Measurements from ENCODE around the gene TMEM132A. TPM values are rescaled to one million over a fixed set of nuclear protein-coding genes. Genes with fewer than 3 reads are reported as not detected.

The TMEM132A gene
- total and polyA plus RNA-seq, 10 of the 15 experiments (the other 5 are each of a cell fraction or from before 2014, with no cell fraction given): 0.16 to 25.0 (median 4.3) TPM

DNA sequence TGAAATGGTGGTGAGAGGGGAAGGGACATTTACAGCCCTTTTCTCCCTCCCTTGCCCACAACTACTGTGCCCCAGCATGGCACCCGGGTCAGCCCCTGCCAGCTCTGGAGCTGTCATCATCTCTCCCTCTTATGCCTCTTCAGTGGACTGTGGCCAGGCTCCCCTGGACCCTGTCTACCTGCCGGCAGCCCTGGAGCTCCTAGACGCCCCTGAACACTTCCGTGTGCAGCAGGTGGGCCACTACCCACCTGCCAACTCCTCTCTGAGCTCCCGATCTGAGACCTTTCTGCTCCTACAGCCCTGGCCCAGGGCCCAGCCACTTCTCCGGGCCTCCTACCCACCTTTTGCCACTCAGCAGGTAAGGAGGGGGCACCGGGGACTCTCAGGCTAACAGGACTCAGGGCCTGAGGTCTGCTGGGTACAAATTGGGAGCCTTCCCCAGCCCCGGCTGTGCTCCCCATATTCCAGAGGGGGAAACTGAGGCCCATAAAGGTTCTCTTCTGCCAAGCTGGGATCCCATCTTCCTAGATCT is 2.9 kb downstream of the TMEM132A start:
- no peaks in the 10 kb centered on the region for H4K20me1 ChIP-seq (ENCODE audit: control insufficient read depth, insufficient read depth)
- ChIA-PET CTCF (interaction anchor here (0.8 to 2.0 kb wide), 3 partner anchors 13 to 261 kb away, joined by 3 to 5 read pairs (median 3); partner anchors contain the start of gene TMEM109), POLR2A (interaction anchor here (1.4 kb wide), 1 partner anchor 10 kb away, joined by 3 read pairs; no protein-coding TSS in a partner anchor), SMC1A (ENCODE audit: uncharacterized antibody, unreplicated experiment) (interaction anchor here (0.8 to 2.3 kb wide), 2 partner anchors 11 to 21 kb away, joined by 3 to 10 read pairs; no protein-coding TSS in a partner anchor), RAD21 (ENCODE audit: unreplicated experiment) (no interaction called here)
- H2AFZ ChIP-seq (ENCODE audit: control insufficient read depth, low read depth, low read length): no peak overlapping the region
- H3K4me3 ChIP-seq: no peak overlapping the region
- no peak for TF ChIP-seq YBX1 (IDR thresholded peaks at IDR 0.05)
- TF ChIP-seq, protein P1, sequence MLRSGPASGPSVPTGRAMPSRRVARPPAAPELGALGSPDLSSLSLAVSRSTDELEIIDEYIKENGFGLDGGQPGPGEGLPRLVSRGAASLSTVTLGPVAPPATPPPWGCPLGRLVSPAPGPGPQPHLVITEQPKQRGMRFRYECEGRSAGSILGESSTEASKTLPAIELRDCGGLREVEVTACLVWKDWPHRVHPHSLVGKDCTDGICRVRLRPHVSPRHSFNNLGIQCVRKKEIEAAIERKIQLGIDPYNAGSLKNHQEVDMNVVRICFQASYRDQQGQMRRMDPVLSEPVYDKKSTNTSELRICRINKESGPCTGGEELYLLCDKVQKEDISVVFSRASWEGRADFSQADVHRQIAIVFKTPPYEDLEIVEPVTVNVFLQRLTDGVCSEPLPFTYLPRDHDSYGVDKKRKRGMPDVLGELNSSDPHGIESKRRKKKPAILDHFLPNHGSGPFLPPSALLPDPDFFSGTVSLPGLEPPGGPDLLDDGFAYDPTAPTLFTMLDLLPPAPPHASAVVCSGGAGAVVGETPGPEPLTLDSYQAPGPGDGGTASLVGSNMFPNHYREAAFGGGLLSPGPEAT (IDR thresholded peaks at IDR 0.05; ENCODE audit: low read depth): no peak
- no peak overlapping the region for H3K9ac ChIP-seq (ENCODE audit: control insufficient read depth, insufficient read depth, low read length)
- H3K27ac ChIP-seq (ENCODE audit: control insufficient read depth, insufficient read depth): no peak overlapping the region
- BruUV-seq (replicated peaks): no TSS peak
- peaks cover 29% of the 10 kb centered on the region for H3K4me1 ChIP-seq (ENCODE audit: control insufficient read depth, insufficient read depth, low read length)
- in situ Hi-C loops (cut with MboI) (no loop called here), intact Hi-C loops (cut with micrococcal nuclease; ENCODE audit: unreplicated experiment) (no loop called here)
- no peak for DNase-seq (ENCODE audit: low read depth, low spot score)
- H3K4me2 ChIP-seq (ENCODE audit: control insufficient read depth, insufficient read depth): no peak overlapping the region
- H3K36me3 ChIP-seq (ENCODE audit: control insufficient read depth in 2 of 2, insufficient read depth in 2 of 2, low read length in 1 of 2): peaks cover 0 to 4% of the 10 kb centered on the region in 2 experiments; a peak in 3 of 4 replicates
- H3K9me3 ChIP-seq (replicated peaks; ENCODE audit: control insufficient read depth, insufficient read depth, low read length): no peaks in the 10 kb centered on the region
- FAIRE-seq: no peak
- WGBS (ENCODE audit: insufficient coverage, insufficient replicate concordance, low lambda C conversion rate, missing lambda C conversion rate): 59% methylated on average over 8 of the region's 8 CpGs
- no peak for ATAC-seq
- H3K79me2 ChIP-seq (ENCODE audit: control insufficient read depth, insufficient read depth, low read length): no peaks in the 10 kb centered on the region
- H3K27me3 ChIP-seq (replicated peaks in 1 of 2; ENCODE audit: control insufficient read depth in 2 of 2, insufficient read depth in 2 of 2, low read length in 1 of 2): no peaks in the 10 kb centered on the region

DNA sequence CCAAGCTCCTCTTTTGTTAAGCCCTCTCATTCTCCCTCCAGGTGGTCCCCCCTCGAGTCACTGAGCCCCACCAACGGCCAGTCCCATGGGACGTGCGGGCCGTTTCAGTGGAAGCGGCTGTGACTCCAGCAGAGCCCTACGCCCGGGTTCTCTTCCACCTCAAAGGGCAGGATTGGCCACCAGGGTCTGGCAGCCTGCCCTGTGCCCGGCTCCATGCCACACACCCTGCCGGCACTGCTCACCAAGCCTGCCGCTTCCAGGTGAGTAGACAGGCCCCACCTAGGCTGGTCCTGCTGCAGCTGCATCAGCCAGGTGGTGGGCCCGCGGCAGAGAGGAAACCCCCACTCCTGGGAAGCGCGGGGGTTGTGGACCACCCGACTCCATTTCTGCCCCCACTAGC is 3.3 kb downstream of the TMEM132A start:
- ChIA-PET POLR2A (interaction anchor here (1.4 kb wide), 1 partner anchor 10 kb away, joined by 3 read pairs; no protein-coding TSS in a partner anchor), CTCF (interaction anchor here (0.8 to 2.0 kb wide), 5 partner anchors 12 to 260 kb away, joined by 3 to 6 read pairs (median 4); partner anchors contain the start of gene TMEM109), RAD21 (ENCODE audit: unreplicated experiment) (no interaction called here), SMC1A (ENCODE audit: uncharacterized antibody, unreplicated experiment) (interaction anchor here (0.8 to 2.3 kb wide), 2 partner anchors 12 to 21 kb away, joined by 3 to 10 read pairs; no protein-coding TSS in a partner anchor)
- intact Hi-C loops (cut with micrococcal nuclease; ENCODE audit: unreplicated experiment): no loop called here
- no peak overlapping the region for H3K4me3 ChIP-seq
- in situ Hi-C loops (cut with MboI): no loop called here
- no peak overlapping the region for H3K9ac ChIP-seq (ENCODE audit: control insufficient read depth, insufficient read depth, low read length)
- H3K4me2 ChIP-seq (ENCODE audit: control insufficient read depth, insufficient read depth): no peak overlapping the region
- FAIRE-seq (no peak), ATAC-seq (no peak), DNase-seq (ENCODE audit: low read depth, low spot score) (no peak)
- H3K36me3 ChIP-seq (ENCODE audit: control insufficient read depth in 2 of 2, insufficient read depth in 2 of 2, low read length in 1 of 2): peaks cover 0 to 1% of the 10 kb centered on the region in 2 experiments; a peak in 2 of 4 replicates
- H3K9me3 ChIP-seq (replicated peaks; ENCODE audit: control insufficient read depth, insufficient read depth, low read length): no peaks in the 10 kb centered on the region
- peaks cover 34% of the 10 kb centered on the region for H3K4me1 ChIP-seq (ENCODE audit: control insufficient read depth, insufficient read depth, low read length)
- 67% methylated on average over 16 of the region's 16 CpGs for WGBS (ENCODE audit: insufficient coverage, insufficient replicate concordance, low lambda C conversion rate, missing lambda C conversion rate)
- no peaks in the 10 kb centered on the region for H4K20me1 ChIP-seq (ENCODE audit: control insufficient read depth, insufficient read depth)
- H3K27me3 ChIP-seq (replicated peaks in 1 of 2; ENCODE audit: control insufficient read depth in 2 of 2, insufficient read depth in 2 of 2, low read length in 1 of 2): no peaks in the 10 kb centered on the region
- no peaks in the 10 kb centered on the region for H3K79me2 ChIP-seq (ENCODE audit: control insufficient read depth, insufficient read depth, low read length)
- H3K27ac ChIP-seq (ENCODE audit: control insufficient read depth, insufficient read depth): no peak overlapping the region
- no peak overlapping the region for H2AFZ ChIP-seq (ENCODE audit: control insufficient read depth, low read depth, low read length)
- no TSS peak for BruUV-seq (replicated peaks)
- TF ChIP-seq, protein P2, sequence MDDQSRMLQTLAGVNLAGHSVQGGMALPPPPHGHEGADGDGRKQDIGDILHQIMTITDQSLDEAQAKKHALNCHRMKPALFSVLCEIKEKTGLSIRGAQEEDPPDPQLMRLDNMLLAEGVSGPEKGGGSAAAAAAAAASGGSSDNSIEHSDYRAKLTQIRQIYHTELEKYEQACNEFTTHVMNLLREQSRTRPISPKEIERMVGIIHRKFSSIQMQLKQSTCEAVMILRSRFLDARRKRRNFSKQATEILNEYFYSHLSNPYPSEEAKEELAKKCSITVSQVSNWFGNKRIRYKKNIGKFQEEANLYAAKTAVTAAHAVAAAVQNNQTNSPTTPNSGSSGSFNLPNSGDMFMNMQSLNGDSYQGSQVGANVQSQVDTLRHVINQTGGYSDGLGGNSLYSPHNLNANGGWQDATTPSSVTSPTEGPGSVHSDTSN (IDR thresholded peaks at IDR 0.05; ENCODE audit: insufficient replicate concordance, low read depth, low read length): no peak
- TF ChIP-seq CHD2 (IDR thresholded peaks at IDR 0.05; ENCODE audit: borderline replicate concordance, low read depth, low read length) (no peak), SMAD5 (IDR thresholded peaks at IDR 0.05; ENCODE audit: low read depth) (no peak), SREBF1 (IDR thresholded peaks at IDR 0.05; ENCODE audit: low read length) (no peak), PAX8 (IDR thresholded peaks at IDR 0.05) (no peak)
- TF ChIP-seq, protein P3, sequence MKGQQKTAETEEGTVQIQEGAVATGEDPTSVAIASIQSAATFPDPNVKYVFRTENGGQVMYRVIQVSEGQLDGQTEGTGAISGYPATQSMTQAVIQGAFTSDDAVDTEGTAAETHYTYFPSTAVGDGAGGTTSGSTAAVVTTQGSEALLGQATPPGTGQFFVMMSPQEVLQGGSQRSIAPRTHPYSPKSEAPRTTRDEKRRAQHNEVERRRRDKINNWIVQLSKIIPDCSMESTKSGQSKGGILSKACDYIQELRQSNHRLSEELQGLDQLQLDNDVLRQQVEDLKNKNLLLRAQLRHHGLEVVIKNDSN (IDR thresholded peaks at IDR 0.05; ENCODE audit: borderline replicate concordance, extremely low read length, insufficient read depth, low read depth, low read length): no peak
- TF ChIP-seq, protein P4, sequence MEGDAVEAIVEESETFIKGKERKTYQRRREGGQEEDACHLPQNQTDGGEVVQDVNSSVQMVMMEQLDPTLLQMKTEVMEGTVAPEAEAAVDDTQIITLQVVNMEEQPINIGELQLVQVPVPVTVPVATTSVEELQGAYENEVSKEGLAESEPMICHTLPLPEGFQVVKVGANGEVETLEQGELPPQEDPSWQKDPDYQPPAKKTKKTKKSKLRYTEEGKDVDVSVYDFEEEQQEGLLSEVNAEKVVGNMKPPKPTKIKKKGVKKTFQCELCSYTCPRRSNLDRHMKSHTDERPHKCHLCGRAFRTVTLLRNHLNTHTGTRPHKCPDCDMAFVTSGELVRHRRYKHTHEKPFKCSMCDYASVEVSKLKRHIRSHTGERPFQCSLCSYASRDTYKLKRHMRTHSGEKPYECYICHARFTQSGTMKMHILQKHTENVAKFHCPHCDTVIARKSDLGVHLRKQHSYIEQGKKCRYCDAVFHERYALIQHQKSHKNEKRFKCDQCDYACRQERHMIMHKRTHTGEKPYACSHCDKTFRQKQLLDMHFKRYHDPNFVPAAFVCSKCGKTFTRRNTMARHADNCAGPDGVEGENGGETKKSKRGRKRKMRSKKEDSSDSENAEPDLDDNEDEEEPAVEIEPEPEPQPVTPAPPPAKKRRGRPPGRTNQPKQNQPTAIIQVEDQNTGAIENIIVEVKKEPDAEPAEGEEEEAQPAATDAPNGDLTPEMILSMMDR (IDR thresholded peaks at IDR 0.05 in 2 of 3, conservative IDR thresholded peaks at IDR 0.05 in 1 of 3; ENCODE audit: control insufficient read depth in 2 of 3, extremely low read depth in 1 of 3, insufficient read depth in 1 of 3, low read depth in 3 of 3, low read length in 3 of 3): no peak
